A673 (cell line): ENCODE data around the gene LIMK1.
"Not testable (repeated sequence)": the region's sequence is repeated elsewhere in the genome, so short reads cannot be mapped to it uniquely, and the experiment has no call there.

Experiments used
- EZH2 ChIP-seq: fragments of 200-600 bp; sonication (generic); IDR thresholded peaks from 2 replicates; pipeline ENCODE4 v1.6.1; 2017; ENCODE audit warnings: borderline replicate concordance, low read depth, mild to moderate bottlenecking, mixed read lengths, antibody characterized with exemption, low read length; ENCODE audit not compliant: poor library complexity, severe bottlenecking
- TF ChIP-seq, protein P1 (sequence below): fragments of 300-800, 200-600 bp; sonication (generic); conservative IDR thresholded peaks from 2 replicates; pipeline ENCODE4 v1.5.1; 2017; ENCODE audit warnings: low read depth, mild to moderate bottlenecking, antibody characterized with exemption, low read length, moderate library complexity, mixed read lengths

DNA sequence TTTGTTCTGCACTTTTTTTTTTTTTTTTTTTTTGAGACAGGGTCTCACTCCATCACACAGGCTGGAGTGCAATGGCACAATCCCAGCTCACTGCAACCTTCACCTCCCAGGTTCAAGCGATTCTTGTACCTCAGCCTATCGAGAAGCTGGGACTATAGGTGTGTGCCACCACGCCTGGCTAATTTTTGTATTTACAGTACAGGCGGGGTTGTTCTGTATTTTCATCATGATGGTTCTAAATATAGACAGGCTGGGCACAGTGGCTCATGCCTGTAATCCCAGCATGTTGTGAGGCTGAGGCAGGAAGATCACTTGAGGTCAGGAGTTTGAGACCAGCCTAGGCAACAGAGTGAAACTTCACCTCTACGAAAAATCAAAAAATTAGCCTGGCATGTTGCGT, 83.7 kb downstream of the LIMK1 start:
- TF ChIP-seq, protein P1, sequence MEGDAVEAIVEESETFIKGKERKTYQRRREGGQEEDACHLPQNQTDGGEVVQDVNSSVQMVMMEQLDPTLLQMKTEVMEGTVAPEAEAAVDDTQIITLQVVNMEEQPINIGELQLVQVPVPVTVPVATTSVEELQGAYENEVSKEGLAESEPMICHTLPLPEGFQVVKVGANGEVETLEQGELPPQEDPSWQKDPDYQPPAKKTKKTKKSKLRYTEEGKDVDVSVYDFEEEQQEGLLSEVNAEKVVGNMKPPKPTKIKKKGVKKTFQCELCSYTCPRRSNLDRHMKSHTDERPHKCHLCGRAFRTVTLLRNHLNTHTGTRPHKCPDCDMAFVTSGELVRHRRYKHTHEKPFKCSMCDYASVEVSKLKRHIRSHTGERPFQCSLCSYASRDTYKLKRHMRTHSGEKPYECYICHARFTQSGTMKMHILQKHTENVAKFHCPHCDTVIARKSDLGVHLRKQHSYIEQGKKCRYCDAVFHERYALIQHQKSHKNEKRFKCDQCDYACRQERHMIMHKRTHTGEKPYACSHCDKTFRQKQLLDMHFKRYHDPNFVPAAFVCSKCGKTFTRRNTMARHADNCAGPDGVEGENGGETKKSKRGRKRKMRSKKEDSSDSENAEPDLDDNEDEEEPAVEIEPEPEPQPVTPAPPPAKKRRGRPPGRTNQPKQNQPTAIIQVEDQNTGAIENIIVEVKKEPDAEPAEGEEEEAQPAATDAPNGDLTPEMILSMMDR = not testable (repeated sequence)
- TF ChIP-seq EZH2 = not testable (repeated sequence)
